Hepatocyte (in vitro differentiated cells): ENCODE measurements around the gene EYA3. TPM values are rescaled to one million over a fixed set of nuclear protein-coding genes. Genes with fewer than 3 reads are reported as not detected.

Source experiments
- DNase-seq: peaks from one replicate; pipeline ENCODE4 v3.0.0-alpha.2; 2016; ENCODE audit warnings: low spot score
- H2AFZ ChIP-seq: fragments of 200-600 bp; sonication (generic); 2 replicates; pipeline ENCODE4 v1.6.0; 2016; ENCODE audit warnings: antibody characterized with exemption, mild to moderate bottlenecking
- H3K27ac ChIP-seq: fragments of 200-600 bp; sonication (generic); 2 replicates; pipeline ENCODE4 v1.5.1; 2016; ENCODE audit warnings: mild to moderate bottlenecking
- H3K27me3 ChIP-seq: fragments of 200-600 bp; sonication (generic); 2 replicates; pipeline ENCODE4 v1.6.1; 2016
- H3K36me3 ChIP-seq: fragments of 200-600 bp; sonication (generic); replicated peaks from 2 replicates; pipeline ENCODE4 v1.5.1; 2016; ENCODE audit warnings: low read depth; ENCODE audit not compliant: insufficient read depth
- H3K4me1 ChIP-seq: fragments of 200-600 bp; sonication (generic); 2 replicates; pipeline ENCODE4 v1.5.1; 2016; ENCODE audit warnings: mild to moderate bottlenecking, moderate library complexity; ENCODE audit not compliant: insufficient read depth
- H3K4me2 ChIP-seq: fragments of 200-600 bp; sonication (generic); 2 replicates; pipeline ENCODE4 v1.6.0; 2016
- H3K4me3 ChIP-seq: fragments of 200-600 bp; sonication (generic); 2 replicates; pipeline ENCODE4 v1.5.1; 2016; ENCODE audit warnings: mild to moderate bottlenecking
- H3K79me2 ChIP-seq: fragments of 200-600 bp; sonication (generic); 2 replicates; pipeline ENCODE4 v1.6.0; 2017; ENCODE audit warnings: mild to moderate bottlenecking
- H3K9me2 ChIP-seq: fragments of 200-600 bp; sonication (generic); replicated peaks from 2 replicates; pipeline ENCODE4 v1.6.0; 2017; ENCODE audit warnings: mild to moderate bottlenecking; ENCODE audit not compliant: insufficient read depth
- H3K9me3 ChIP-seq: fragments of 200-600 bp; sonication (generic); 2 replicates; pipeline ENCODE4 v1.5.1; 2016; ENCODE audit warnings: low read depth, mild to moderate bottlenecking
- H4K20me1 ChIP-seq: fragments of 200-600 bp; sonication (generic); 2 replicates; pipeline ENCODE4 v1.6.0; 2016; ENCODE audit warnings: mild to moderate bottlenecking; ENCODE audit not compliant: insufficient read depth, poor library complexity, severe bottlenecking
- CTCF ChIP-seq: fragments of 200-600 bp; sonication (generic); IDR thresholded peaks from 2 replicates; pipeline ENCODE4 v1.5.1; 2016; ENCODE audit warnings: antibody characterized with exemption, mild to moderate bottlenecking; ENCODE audit not compliant: poor library complexity
- EZH2 ChIP-seq: fragments of 200-600 bp; sonication (generic); IDR thresholded peaks from 2 replicates; pipeline ENCODE4 v1.6.1; 2016; ENCODE audit warnings: antibody characterized with exemption, mild to moderate bottlenecking, borderline replicate concordance
- EZH2phosphoT487 ChIP-seq: fragments of 200-600 bp; sonication (generic); IDR thresholded peaks from one replicate; pipeline ENCODE4 v1.6.1; 2018; ENCODE audit warnings: antibody characterized with exemption, mild to moderate bottlenecking, low read depth, moderate library complexity; ENCODE audit not compliant: unreplicated experiment, severe bottlenecking
- whole genome bisulfite sequencing: methylation state at CpG from one replicate; pipeline ENCODE4 v1.1.6; 2016; ENCODE audit warnings: low lambda C conversion rate; ENCODE audit errors: missing lambda C conversion rate; 5-methylcytosine and 5-hydroxymethylcytosine counted together
- polyA plus RNA-seq: library from polyadenylated mRNA; unstranded; fragments of >200 nt; fragmentation: Nextera tagmentation; extraction: Ambion mirVana; gene quantifications from 2 replicates; pipeline ENCODE4 v1.2.1, GENCODE V29; 2016
- total RNA-seq: library from RNA; depleted of rRNA; stranded (reverse); fragments of >200 nt; gene quantifications from 2 replicates; pipeline ENCODE4 v1.2.3, GENCODE V29; 2014

EYA3 gene
- total and polyA plus RNA-seq, 2 experiments from 2014 or later = 4.2 to 19.9 TPM

- peaks cover 15% of the 10 kb centered on the region for H3K4me1 ChIP-seq
- TF ChIP-seq CTCF (no peak), EZH2 (no peak), EZH2phosphoT487 (no peak)
- H3K79me2 ChIP-seq = peaks cover 26% of the 10 kb centered on the region
- no peak overlapping the region for H3K27ac ChIP-seq
- no peak overlapping the region for H2AFZ ChIP-seq
- H3K4me3 ChIP-seq = no peak overlapping the region
- 98% methylated on average over 11 of the region's 11 CpGs for WGBS
- DNase-seq = no peak
- no peaks in the 10 kb centered on the region for H3K36me3 ChIP-seq
- H3K4me2 ChIP-seq = no peak overlapping the region
- no peaks in the 10 kb centered on the region for H3K9me2 ChIP-seq
- H4K20me1 ChIP-seq = peaks cover 2% of the 10 kb centered on the region
- no peaks in the 10 kb centered on the region for H3K9me3 ChIP-seq
- H3K27me3 ChIP-seq = no peaks in the 10 kb centered on the region
These were observed 125.0 kb downstream of the EYA3 start for GRCh38 chr1:27963393-27963792.

- WGBS = 76% methylated on average over 4 of the region's 4 CpGs
- H3K4me3 ChIP-seq = no peak overlapping the region
- peak overlapping the region; percentile 82 for H3K4me2 ChIP-seq
- no peak for DNase-seq
- H3K9me2 ChIP-seq = no peaks in the 10 kb centered on the region
- H3K79me2 ChIP-seq = peaks cover 26% of the 10 kb centered on the region
- no peak overlapping the region for H3K27ac ChIP-seq
- H2AFZ ChIP-seq = no peak overlapping the region
- H4K20me1 ChIP-seq = peaks cover 2% of the 10 kb centered on the region
- H3K4me1 ChIP-seq = peaks cover 15% of the 10 kb centered on the region
- no peak for TF ChIP-seq CTCF
- TF ChIP-seq EZH2phosphoT487 = no peak
- no peak for TF ChIP-seq EZH2
- no peaks in the 10 kb centered on the region for H3K9me3 ChIP-seq
- H3K36me3 ChIP-seq = no peaks in the 10 kb centered on the region
- no peaks in the 10 kb centered on the region for H3K27me3 ChIP-seq
These were observed 126.7 kb downstream of the EYA3 start for GRCh38 chr1:27961646-27962221.

- Histone ChIP-seq H3K4me1 (peaks cover 15% of the 10 kb centered on the region), H3K4me2 (peak overlapping the region; percentile 82), H3K9me2 (no peaks in the 10 kb centered on the region), H3K27me3 (no peaks in the 10 kb centered on the region), H3K27ac (peak overlapping the region; percentile 94), H4K20me1 (peaks cover 2% of the 10 kb centered on the region), H3K36me3 (no peaks in the 10 kb centered on the region), H3K4me3 (peak overlapping the region; percentile 81), H3K79me2 (peaks cover 26% of the 10 kb centered on the region), H2AFZ (peak overlapping the region; percentile 86), H3K9me3 (no peaks in the 10 kb centered on the region)
- WGBS = 75% methylated on average over 13 of the region's 13 CpGs
- no peak for TF ChIP-seq CTCF
- TF ChIP-seq EZH2 = no peak
- no peak for TF ChIP-seq EZH2phosphoT487
- no peak for DNase-seq
These were observed 127.4 kb downstream of the EYA3 start for GRCh38 chr1:27960762-27961645.
